ENCODE measurements around the gene ITGA8. TPM values are rescaled to one million over a fixed set of nuclear protein-coding genes. Genes with fewer than 3 reads are reported as not detected.

The ITGA8 gene
- total and polyA plus RNA-seq, 2 donors (not counting 1 experiment from before 2014, with no cell fraction given), result not detected

DNA sequence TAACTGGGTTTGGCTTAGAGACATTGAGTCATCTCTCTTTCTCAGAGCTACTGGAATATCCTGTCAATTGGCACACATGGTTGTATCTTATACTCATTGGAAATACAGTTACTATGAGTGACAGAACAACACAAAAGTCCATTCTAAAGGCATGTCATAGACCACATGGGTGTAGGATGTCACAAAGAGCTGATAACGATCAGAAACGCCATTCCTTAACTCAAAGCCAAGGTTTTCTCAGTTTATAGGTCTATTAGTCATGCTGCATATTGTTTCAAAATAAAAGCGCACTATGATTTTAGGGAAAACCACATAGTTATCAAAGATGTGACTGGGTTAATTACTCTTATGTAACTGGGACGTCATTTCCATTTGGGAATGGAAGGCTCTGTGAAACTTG is 201.5 kb downstream of the ITGA8 start:
- ChIA-PET CTCF (no interaction called here), POLR2A (no interaction called here)
- intact Hi-C loops (cut with micrococcal nuclease), result no loop called here
- H3K36me3 ChIP-seq (replicated peaks in 1 of 2; ENCODE audit: control extremely low read depth in 1 of 2, control insufficient read depth in 1 of 2, extremely low read depth in 1 of 2, insufficient read depth in 2 of 2, low read length in 1 of 2), result no peaks in the 10 kb centered on the region
- no peaks in the 10 kb centered on the region for H3K4me1 ChIP-seq (ENCODE audit: control insufficient read depth in 2 of 2, insufficient read depth in 2 of 2, low read length in 2 of 2)
- no peak overlapping the region for H3K4me3 ChIP-seq (ENCODE audit: control extremely low read depth in 1 of 5, extremely low read depth in 1 of 5, insufficient read depth in 1 of 5, low read depth in 2 of 5, low read length in 4 of 5)
- no peaks in the 10 kb centered on the region for H4K20me1 ChIP-seq (ENCODE audit: control insufficient read depth, insufficient read depth, low read length, poor library complexity, severe bottlenecking)
- H3K9me3 ChIP-seq (ENCODE audit: control extremely low read depth in 1 of 3, control insufficient read depth in 2 of 3, insufficient read depth in 1 of 3, low read length in 2 of 3), result peaks cover 0 to 3% (median 0%) of the 10 kb centered on the region in 3 donors
- H3K27ac Mint-ChIP-seq, result no peak overlapping the region
- H3K4me3 Mint-ChIP-seq, result no peak overlapping the region
- DNase-seq (no peak), ATAC-seq (ENCODE audit: low read depth) (no peak)
- no peak overlapping the region for H2AFZ ChIP-seq (ENCODE audit: insufficient read depth, low read depth, low read length, poor library complexity, severe bottlenecking)
- H3K9ac ChIP-seq (ENCODE audit: low read length), result no peak overlapping the region
- peaks cover 2% of the 10 kb centered on the region for H3K9me3 Mint-ChIP-seq (ENCODE audit: insufficient read depth)
- WGBS (ENCODE audit: insufficient coverage), result no CpG with 5 or more reads among the region's 4 CpGs
- no peaks in the 10 kb centered on the region for H3K4me1 Mint-ChIP-seq
- H3K79me2 ChIP-seq (ENCODE audit: control insufficient read depth, insufficient read depth, low read length), result no peaks in the 10 kb centered on the region
- TF ChIP-seq, protein P1, sequence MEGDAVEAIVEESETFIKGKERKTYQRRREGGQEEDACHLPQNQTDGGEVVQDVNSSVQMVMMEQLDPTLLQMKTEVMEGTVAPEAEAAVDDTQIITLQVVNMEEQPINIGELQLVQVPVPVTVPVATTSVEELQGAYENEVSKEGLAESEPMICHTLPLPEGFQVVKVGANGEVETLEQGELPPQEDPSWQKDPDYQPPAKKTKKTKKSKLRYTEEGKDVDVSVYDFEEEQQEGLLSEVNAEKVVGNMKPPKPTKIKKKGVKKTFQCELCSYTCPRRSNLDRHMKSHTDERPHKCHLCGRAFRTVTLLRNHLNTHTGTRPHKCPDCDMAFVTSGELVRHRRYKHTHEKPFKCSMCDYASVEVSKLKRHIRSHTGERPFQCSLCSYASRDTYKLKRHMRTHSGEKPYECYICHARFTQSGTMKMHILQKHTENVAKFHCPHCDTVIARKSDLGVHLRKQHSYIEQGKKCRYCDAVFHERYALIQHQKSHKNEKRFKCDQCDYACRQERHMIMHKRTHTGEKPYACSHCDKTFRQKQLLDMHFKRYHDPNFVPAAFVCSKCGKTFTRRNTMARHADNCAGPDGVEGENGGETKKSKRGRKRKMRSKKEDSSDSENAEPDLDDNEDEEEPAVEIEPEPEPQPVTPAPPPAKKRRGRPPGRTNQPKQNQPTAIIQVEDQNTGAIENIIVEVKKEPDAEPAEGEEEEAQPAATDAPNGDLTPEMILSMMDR (IDR thresholded peaks at IDR 0.05), result no peak
- TF ChIP-seq EZH2 (IDR thresholded peaks at IDR 0.05; ENCODE audit: borderline replicate concordance, insufficient read depth, low read depth, low read length, poor library complexity, severe bottlenecking), result no peak
- peaks cover 4% of the 10 kb centered on the region for H3K27me3 Mint-ChIP-seq
- H3K4me2 ChIP-seq (replicated peaks; ENCODE audit: low read depth, low read length, poor library complexity, severe bottlenecking), result no peak overlapping the region
- no peak overlapping the region for H3K27ac ChIP-seq (ENCODE audit: low read length in 2 of 2)
- H3K27me3 ChIP-seq (replicated peaks in 1 of 4; ENCODE audit: control extremely low read depth in 1 of 4, control insufficient read depth in 3 of 4, insufficient read depth in 4 of 4, low read length in 3 of 4), result no peaks in the 10 kb centered on the region

DNA sequence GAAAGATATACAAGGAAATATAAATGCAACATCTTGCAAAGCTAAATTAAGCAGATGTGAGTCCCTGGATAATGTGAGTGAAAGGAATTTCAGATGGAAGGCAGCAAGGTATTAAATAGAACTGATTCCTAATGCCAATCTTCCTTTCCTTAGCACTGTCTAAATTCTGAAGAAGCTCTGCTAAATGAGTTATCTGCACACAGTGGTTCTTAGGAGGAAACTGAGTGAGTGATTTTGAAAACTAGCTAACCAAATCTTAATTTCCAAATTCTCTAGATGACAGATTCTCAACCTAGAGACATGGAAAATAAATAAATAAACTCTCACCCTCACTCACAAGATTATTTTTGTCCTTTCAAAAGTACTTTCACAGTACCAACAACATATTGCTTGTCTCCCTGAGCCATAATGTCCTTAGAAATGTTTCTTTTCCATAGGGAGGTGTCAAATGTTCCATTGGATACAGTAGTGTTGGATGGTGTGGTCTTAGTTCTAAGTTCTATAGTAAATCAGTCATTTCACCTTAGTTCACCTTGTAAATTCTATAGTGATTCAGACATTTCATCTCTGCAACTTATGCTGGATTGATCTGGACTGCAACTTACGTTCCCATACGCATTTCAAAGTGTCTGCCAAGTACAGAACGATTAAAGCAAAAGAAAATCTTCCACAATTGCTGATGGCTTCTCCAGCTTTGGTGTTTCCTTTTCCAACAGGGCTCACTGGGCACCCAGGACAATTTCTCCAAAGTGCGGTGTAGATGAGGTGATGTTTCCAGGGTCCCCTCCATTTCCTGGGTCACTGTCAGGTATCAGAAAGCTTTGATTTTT is 203.3 kb downstream of the ITGA8 start:
- no peak for ATAC-seq (ENCODE audit: low read depth)
- Mint-ChIP-seq H3K4me3 (no peak overlapping the region), H3K27me3 (peaks cover 7% of the 10 kb centered on the region), H3K9me3 (ENCODE audit: insufficient read depth) (peaks cover 5% of the 10 kb centered on the region), H3K27ac (no peak overlapping the region), H3K4me1 (no peaks in the 10 kb centered on the region)
- intact Hi-C loops (cut with micrococcal nuclease), result no loop called here
- no peak for TF ChIP-seq EZH2 (IDR thresholded peaks at IDR 0.05; ENCODE audit: borderline replicate concordance, insufficient read depth, low read depth, low read length, poor library complexity, severe bottlenecking)
- TF ChIP-seq, protein P1 (IDR thresholded peaks at IDR 0.05), result no peak
- Histone ChIP-seq H3K9ac (ENCODE audit: low read length) (no peak overlapping the region), H2AFZ (ENCODE audit: insufficient read depth, low read depth, low read length, poor library complexity, severe bottlenecking) (no peak overlapping the region), H3K4me3 (ENCODE audit: control extremely low read depth in 1 of 5, extremely low read depth in 1 of 5, insufficient read depth in 1 of 5, low read depth in 2 of 5, low read length in 4 of 5) (no peak overlapping the region), H3K4me1 (ENCODE audit: control insufficient read depth in 2 of 2, insufficient read depth in 2 of 2, low read length in 2 of 2) (no peaks in the 10 kb centered on the region), H4K20me1 (ENCODE audit: control insufficient read depth, insufficient read depth, low read length, poor library complexity, severe bottlenecking) (no peaks in the 10 kb centered on the region), H3K27ac (ENCODE audit: low read length in 2 of 2) (no peak overlapping the region), H3K79me2 (ENCODE audit: control insufficient read depth, insufficient read depth, low read length) (no peaks in the 10 kb centered on the region), H3K27me3 (replicated peaks in 1 of 4; ENCODE audit: control extremely low read depth in 1 of 4, control insufficient read depth in 3 of 4, insufficient read depth in 4 of 4, low read length in 3 of 4) (no peaks in the 10 kb centered on the region), H3K9me3 (ENCODE audit: control extremely low read depth in 1 of 3, control insufficient read depth in 2 of 3, insufficient read depth in 1 of 3, low read length in 2 of 3) (peaks cover 0 to 3% (median 0%) of the 10 kb centered on the region in 3 donors), H3K4me2 (replicated peaks; ENCODE audit: low read depth, low read length, poor library complexity, severe bottlenecking) (no peak overlapping the region), H3K36me3 (replicated peaks in 1 of 2; ENCODE audit: control extremely low read depth in 1 of 2, control insufficient read depth in 1 of 2, extremely low read depth in 1 of 2, insufficient read depth in 2 of 2, low read length in 1 of 2) (no peaks in the 10 kb centered on the region)
- no peak for DNase-seq
- ChIA-PET POLR2A (no interaction called here), CTCF (no interaction called here)
- 85% methylated on average over 3 of the region's 4 CpGs for WGBS (ENCODE audit: insufficient coverage)
